SK-N-SH treated with all-trans-retinoic acid at 6 μM for 48 hours (cell line): Measurements from ENCODE around the gene TMEM181.
"Not testable (repeated sequence)": the region's sequence is repeated elsewhere in the genome, so short reads cannot be mapped to it uniquely, and the experiment has no call there.

ENCODE experiments used
- ATAC-seq: fragments of 200-7000 bp; cut with Tn5 transposase; 3 replicates; pipeline ENCODE4 v1.9.1; 2020; ENCODE audit warnings: mild to moderate bottlenecking, moderate library complexity
- ARNTL ChIP-seq: fragments of 450-650 bp; formaldehyde crosslinking; IDR thresholded peaks from 2 replicates; pipeline ENCODE4 v1.5.0; 2020; ENCODE audit warnings: low read depth, mild to moderate bottlenecking, moderate library complexity, borderline replicate concordance
- CREB5 ChIP-seq: fragments of 250-450 bp; sonication (Bioruptor Pico); IDR thresholded peaks from 2 replicates; pipeline ENCODE4 v1.5.1; 2020; ENCODE audit warnings: low read depth, mild to moderate bottlenecking, moderate library complexity
- CSDC2 ChIP-seq: fragments of 250-450 bp; sonication (Bioruptor Pico); IDR thresholded peaks from 2 replicates; pipeline ENCODE4 v1.5.0; 2020; ENCODE audit warnings: mild to moderate bottlenecking, moderate library complexity
- ESRRG ChIP-seq: fragments of 250-450 bp; sonication (Bioruptor Pico); IDR thresholded peaks from 2 replicates; pipeline ENCODE4 v1.6.1; 2021; ENCODE audit warnings: mild to moderate bottlenecking
- GLIS3 ChIP-seq: fragments of 250-450 bp; sonication (Bioruptor Pico); IDR thresholded peaks from 2 replicates; pipeline ENCODE4 v1.5.0; 2020; ENCODE audit warnings: mild to moderate bottlenecking, moderate library complexity
- ISL1 ChIP-seq: fragments of 250-450 bp; sonication (Bioruptor Pico); IDR thresholded peaks from 2 replicates; pipeline ENCODE4 v2.1.2; 2022; ENCODE audit warnings: mild to moderate bottlenecking, moderate library complexity
- OSR1 ChIP-seq: fragments of 250-450 bp; sonication (Bioruptor Pico); IDR thresholded peaks from 2 replicates; pipeline ENCODE4 v1.8.0; 2022; ENCODE audit warnings: moderate library complexity, mild to moderate bottlenecking, inconsistent platforms
- PATZ1 ChIP-seq: fragments of 250-450 bp; sonication (Bioruptor Pico); IDR thresholded peaks from 2 replicates; pipeline ENCODE4 v1.8.0; 2020; ENCODE audit warnings: mild to moderate bottlenecking, moderate library complexity, borderline replicate concordance
- PPARA ChIP-seq: fragments of 250-450 bp; sonication (Bioruptor Pico); IDR thresholded peaks from 2 replicates; pipeline ENCODE4 v1.5.0; 2020; ENCODE audit warnings: mild to moderate bottlenecking, borderline replicate concordance
- SNAI2 ChIP-seq: fragments of 250-450 bp; sonication (Bioruptor Pico); IDR thresholded peaks from 2 replicates; pipeline ENCODE4 v1.5.0; 2020; ENCODE audit warnings: mild to moderate bottlenecking, moderate library complexity
- TCF4 ChIP-seq: fragments of 250-450 bp; sonication (Bioruptor Pico); IDR thresholded peaks from 2 replicates; pipeline ENCODE4 v1.8.0; 2021; ENCODE audit warnings: mild to moderate bottlenecking, moderate library complexity, borderline replicate concordance
- TSHZ2 ChIP-seq: fragments of 250-450 bp; sonication (Bioruptor Pico); IDR thresholded peaks from 2 replicates; pipeline ENCODE4 v1.5.0; 2020; ENCODE audit warnings: mild to moderate bottlenecking, moderate library complexity
- ZC3H10 ChIP-seq: fragments of 250-450 bp; sonication (Bioruptor Pico); IDR thresholded peaks from 2 replicates; pipeline ENCODE4 v1.5.1; 2021; ENCODE audit warnings: mild to moderate bottlenecking, moderate library complexity
- ZNF565 ChIP-seq: fragments of 450-650 bp; formaldehyde crosslinking; conservative IDR thresholded peaks from 2 replicates; pipeline ENCODE4 v1.5.0; 2020; ENCODE audit warnings: low read depth, mild to moderate bottlenecking, moderate library complexity
- ZNF70 ChIP-seq: fragments of 450-650 bp; formaldehyde crosslinking; IDR thresholded peaks from 2 replicates; pipeline ENCODE4 v1.5.0; 2020; ENCODE audit warnings: mild to moderate bottlenecking, moderate library complexity
- TF ChIP-seq, protein P1 (sequence below): fragments of 250-450 bp; sonication (Bioruptor Pico); IDR thresholded peaks from 2 replicates; pipeline ENCODE4 v1.8.0; 2021; ENCODE audit warnings: low read depth, mild to moderate bottlenecking, moderate library complexity, borderline replicate concordance

The TMEM181 gene

DNA sequence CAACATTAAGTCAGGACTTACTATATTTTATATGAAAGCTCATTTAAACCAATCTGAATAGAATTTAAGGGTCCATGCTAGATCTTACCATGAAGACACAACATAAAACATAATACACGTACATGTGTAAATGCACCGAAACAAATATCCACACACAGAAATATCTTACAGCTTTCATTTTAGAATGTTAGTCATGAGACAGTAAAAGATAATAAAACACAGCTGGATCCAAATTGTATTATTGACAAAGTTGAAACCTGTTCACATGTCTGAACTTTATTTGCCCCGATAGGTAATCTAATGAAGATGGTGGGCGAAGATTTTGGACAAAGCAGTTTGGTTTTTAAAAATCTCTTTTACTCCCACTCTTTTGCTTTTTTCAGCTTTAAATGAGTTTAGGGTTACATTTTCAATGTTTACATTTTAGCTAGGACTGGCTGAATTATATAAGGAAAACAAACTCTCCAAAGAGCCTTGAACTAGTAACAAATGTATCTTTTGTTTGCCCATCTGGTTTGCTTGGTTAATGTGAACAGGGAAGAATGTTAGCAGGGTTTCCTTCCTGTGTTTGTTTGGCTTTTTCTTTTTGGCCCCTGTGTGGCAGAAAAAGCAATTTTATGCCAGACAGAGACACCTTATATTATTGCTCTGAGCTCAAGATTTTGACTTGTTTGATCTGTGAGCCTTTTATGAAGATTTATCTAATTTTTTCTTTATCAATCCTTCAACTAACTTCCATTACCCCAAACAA, 5.1 kb upstream of the TMEM181 start:
- no peak for TF ChIP-seq CREB5
- no peak for TF ChIP-seq TSHZ2 (CRISPR knock-in tag)
- no peak for TF ChIP-seq ISL1 (CRISPR knock-in tag)
- TF ChIP-seq OSR1 (CRISPR knock-in tag) = no peak
- no peak for TF ChIP-seq TCF4 (CRISPR knock-in tag)
- TF ChIP-seq ZNF70 = no peak
- no peak for ATAC-seq

GRCh38 chr6:158556113-158556512, 3.8 kb upstream of the TMEM181 start:
- no peak for ATAC-seq
- TF ChIP-seq ZC3H10 (CRISPR knock-in tag) = no peak
- no peak for TF ChIP-seq GLIS3 (CRISPR knock-in tag)
- no peak for TF ChIP-seq PATZ1 (CRISPR knock-in tag)
- no peak for TF ChIP-seq ZNF70
- TF ChIP-seq PPARA (CRISPR knock-in tag) = no peak
- no peak for TF ChIP-seq ZNF565 (CRISPR knock-in tag)
- TF ChIP-seq, protein P1, sequence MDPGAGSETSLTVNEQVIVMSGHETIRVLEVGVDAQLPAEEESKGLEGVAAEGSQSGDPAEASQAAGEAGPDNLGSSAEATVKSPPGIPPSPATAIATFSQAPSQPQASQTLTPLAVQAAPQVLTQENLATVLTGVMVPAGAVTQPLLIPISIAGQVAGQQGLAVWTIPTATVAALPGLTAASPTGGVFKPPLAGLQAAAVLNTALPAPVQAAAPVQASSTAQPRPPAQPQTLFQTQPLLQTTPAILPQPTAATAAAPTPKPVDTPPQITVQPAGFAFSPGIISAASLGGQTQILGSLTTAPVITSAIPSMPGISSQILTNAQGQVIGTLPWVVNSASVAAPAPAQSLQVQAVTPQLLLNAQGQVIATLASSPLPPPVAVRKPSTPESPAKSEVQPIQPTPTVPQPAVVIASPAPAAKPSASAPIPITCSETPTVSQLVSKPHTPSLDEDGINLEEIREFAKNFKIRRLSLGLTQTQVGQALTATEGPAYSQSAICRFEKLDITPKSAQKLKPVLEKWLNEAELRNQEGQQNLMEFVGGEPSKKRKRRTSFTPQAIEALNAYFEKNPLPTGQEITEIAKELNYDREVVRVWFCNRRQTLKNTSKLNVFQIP = no peak
- TF ChIP-seq, all 23 proteins: peak for 0

DNA sequence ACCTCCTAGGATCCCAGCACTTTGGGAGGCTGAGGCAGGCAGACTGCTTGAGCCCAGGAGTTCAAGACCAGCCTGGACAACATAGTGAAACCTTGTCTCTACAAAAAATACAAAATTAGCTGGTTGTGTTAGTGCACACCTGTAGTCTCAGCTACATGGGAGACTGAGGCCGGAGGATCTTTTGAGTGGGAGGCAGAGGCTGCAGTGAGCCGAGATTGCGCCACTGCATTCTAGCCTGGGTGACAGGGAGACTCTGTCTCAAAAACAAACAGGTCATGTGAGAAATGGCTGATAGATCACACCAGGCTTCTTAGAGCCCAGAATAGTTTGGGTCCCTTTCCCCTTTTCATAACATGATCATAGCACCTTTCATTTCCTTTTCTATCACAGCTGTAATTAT, 2.8 kb upstream of the TMEM181 start:
- ATAC-seq = not testable (repeated sequence)

DNA sequence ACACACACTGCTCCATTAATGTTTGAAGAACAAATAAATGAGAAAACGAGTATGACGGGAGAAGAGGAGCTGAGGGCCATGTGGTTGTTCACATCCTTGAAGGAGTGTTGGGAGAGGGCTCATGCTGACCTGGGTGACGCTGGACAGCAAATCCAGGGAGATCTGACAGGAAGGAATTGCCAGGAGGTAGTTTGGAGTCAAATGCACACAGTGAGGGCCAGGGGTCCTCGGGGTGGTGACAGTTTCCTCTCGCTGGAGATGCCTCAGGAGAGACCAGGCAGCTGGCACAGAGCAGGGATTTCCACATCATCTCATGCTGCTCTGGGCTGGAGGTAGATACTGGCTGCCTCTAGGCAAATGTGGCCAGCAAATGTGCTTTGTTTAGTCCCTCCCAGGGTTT, 2.0 kb upstream of the TMEM181 start:
- no peak for ATAC-seq
- TF ChIP-seq ZC3H10 (CRISPR knock-in tag) (no peak), ARNTL (no peak), SNAI2 (CRISPR knock-in tag) (no peak), CSDC2 (no peak), ESRRG (no peak)

DNA sequence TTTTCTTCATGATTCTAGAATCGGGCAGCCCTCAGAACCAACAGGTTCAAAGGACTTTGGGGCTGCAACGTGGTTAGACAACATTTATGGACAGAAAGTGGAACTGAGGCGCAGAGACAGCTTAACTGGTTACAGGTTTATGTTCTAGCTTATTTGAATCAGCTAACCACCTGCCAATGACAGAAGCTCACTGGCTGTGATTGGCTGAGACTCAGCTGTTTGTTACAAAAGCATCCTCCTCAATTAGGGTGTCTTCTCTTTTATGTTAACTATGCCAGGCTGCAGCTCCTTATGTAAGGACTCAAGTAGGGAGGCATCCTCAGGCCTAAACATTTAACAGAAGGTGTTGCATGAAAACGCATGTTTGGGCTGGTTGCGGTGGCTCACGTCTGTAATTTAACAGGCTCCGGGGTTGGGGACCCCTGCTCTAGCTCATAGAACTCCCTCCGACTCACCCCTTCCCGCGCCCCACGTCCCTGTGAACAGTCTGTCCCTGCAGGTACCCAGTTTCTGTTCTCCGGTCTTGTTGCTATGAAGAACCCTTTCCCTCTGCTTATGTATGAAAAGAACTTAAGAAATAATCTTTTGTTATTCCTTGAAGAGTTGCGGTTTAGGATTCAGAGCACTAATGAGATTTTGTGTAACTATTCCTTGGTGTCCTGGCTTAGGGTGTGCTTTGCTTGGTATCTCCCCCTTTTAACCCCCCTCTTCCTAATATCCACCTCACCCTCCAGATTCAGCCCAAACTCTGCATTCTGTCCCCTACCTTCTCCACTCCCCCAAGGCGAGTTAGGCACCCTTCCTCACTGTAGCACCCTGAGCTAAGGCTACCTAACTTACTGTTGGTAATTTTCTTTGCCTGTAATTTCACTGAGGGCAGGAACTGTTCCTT, 1.2 kb upstream of the TMEM181 start:
- no peak for TF ChIP-seq ZC3H10 (CRISPR knock-in tag)
- no peak for TF ChIP-seq ESRRG
- TF ChIP-seq CREB5 = no peak
- no peak for ATAC-seq
